ENCODE measurements around the gene MESP1.

Gene MESP1

DNA sequence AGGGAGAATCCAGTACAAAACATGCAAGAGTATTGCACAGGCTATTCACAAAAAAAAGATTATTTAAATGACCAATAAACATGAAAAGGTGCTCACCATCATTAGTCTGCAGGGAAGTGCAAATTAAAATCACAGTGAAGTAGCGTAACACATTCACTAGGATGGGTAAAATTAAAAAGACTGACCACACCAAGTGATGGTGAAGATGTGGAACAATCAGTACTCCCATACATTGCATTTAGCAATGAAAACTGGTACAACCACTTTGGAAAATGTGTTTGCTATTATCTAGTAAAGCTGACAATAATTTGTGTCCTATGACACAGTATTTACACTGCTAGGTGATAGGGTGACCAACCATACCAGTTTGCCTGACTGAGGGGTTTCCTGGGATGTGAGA, 26.4 kb downstream of the MESP1 start:
- no peak for DNase-seq (ENCODE audit: low read depth in 2 of 2)

- DNase-seq (ENCODE audit: low read depth in 2 of 2) = no peak
These were observed 28.0 kb downstream of the MESP1 start for GRCh38 chr15:89723031-89723430.

DNA sequence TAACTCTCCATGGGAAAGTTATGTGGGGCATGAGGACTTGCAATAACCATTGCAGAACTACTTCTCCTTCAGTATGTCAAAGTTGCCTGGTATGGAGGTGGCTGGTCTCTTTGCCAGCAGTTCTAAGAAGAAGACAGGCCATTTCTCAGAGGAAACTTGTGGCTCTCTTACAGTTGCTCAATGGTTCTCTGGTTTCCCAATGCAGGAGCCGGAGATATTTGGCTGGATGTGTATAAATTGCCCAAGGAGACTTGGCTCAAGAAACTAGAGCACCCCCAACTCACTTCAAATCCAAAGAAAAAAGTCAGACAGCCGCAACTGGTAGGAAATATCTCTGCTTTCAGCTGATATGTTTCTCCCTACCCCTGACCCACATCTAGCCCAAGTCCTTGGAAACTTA, 36.3 kb downstream of the MESP1 start:
- DNase-seq (ENCODE audit: low read depth in 2 of 2) = no peak

- no peak for DNase-seq (ENCODE audit: low read depth in 2 of 2)
These were observed 43.5 kb downstream of the MESP1 start for GRCh38 chr15:89707577-89707976.

GRCh38 chr15:89704411-89704810, 46.6 kb downstream of the MESP1 start:
- DNase-seq (ENCODE audit: low read depth in 2 of 2) = no peak

All from stimulated activated CD4-positive, alpha-beta T cell treated with anti-CD3 and anti-CD28 coated beads, Interleukin-1b, Interleukin-23, amount 100 ng/mL, for 4 hours (primary cell).